ENCODE measurements around the gene ADSS1. TPM values are rescaled to one million over a fixed set of nuclear protein-coding genes. Genes with fewer than 3 reads are reported as not detected.

Gene ADSS1
- total RNA-seq, 5 donors from 2014 or later (not counting 1 experiment from before 2014, with no cell fraction given): 2.4 to 5.7 (median 3.5) TPM

DNA sequence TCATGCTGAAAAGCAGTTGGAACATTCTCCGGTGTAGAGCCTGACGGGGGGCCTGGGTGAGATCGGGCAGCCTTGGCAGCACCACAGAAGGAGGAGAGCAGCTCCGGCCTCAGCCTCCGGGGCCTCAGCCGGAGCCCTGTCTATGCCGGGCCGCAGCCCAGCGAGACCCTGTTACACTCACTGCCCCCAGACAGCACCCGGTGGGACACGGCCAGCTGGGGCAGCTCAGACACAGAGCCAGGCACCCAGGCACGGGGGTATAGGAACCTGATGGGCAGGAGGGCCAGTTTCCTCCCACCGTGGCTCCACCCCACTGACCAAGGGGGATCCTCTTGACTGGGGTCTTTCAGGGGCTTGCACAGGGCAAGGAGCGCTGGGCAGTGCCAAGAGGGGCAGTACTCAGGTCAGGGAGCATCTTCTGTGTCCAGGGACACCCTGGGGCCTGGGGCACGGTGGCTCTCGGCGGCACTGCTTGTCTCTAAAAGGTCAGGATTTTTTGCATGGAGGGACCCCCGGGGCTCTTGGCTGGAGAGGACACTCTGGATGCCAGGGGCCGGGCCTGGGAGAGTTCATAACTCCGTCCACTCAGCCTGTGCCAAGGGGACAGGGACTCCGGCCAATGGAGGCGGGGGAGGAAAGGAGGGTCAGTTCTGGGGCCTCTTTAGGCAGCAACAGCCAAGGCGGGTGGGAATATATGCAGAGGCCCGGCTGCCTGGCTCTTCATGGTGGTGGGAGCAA, 25.2 kb upstream of the ADSS1 start:
- H3K27ac ChIP-seq (ENCODE audit: low read length): no peak overlapping the region
- Mint-ChIP-seq H3K27ac (peak overlapping the region; percentile 23 to 69), H3K4me3 (no peak overlapping the region), H3K4me1 (peaks cover 29 to 38% (median 37%) of the 10 kb centered on the region in 3 donors), H3K9me3 (no peaks in the 10 kb centered on the region), H3K27me3 (no peaks in the 10 kb centered on the region), H3K36me3 (peaks cover 4% of the 10 kb centered on the region)
- no peaks in the 10 kb centered on the region for H3K9me3 ChIP-seq
- ATAC-seq (replicated peaks in 1 of 4): no peak
- CTCF ChIA-PET: interaction anchor here in 1 of 2 donors (1.1 kb wide), 1 partner anchor 10 kb away, joined by 3 read pairs; no protein-coding TSS in a partner anchor
- H3K4me3 ChIP-seq (ENCODE audit: control insufficient read depth in 1 of 2, extremely low read depth in 1 of 2, low read length in 1 of 2): no peak overlapping the region
- DNase-seq: no peak
- H3K36me3 ChIP-seq (ENCODE audit: control insufficient read depth in 2 of 2, extremely low read depth in 1 of 2, insufficient read depth in 1 of 2, low read length in 1 of 2): peaks cover 3 to 24% of the 10 kb centered on the region in 2 donors
- WGBS (ENCODE audit: insufficient coverage): 94% methylated on average over 22 of the region's 24 CpGs
- H3K4me1 ChIP-seq (ENCODE audit: control insufficient read depth in 1 of 2, extremely low read depth in 1 of 2, insufficient read depth in 2 of 2, low read length in 2 of 2): peaks cover 19 to 27% of the 10 kb centered on the region in 2 experiments
- POLR2A ChIA-PET: interaction anchor here in 1 of 2 donors (0.5 kb wide), 1 partner anchor 1137 kb away, joined by 3 read pairs; no protein-coding TSS in a partner anchor
- H3K27me3 ChIP-seq (replicated peaks in 1 of 2; ENCODE audit: control insufficient read depth in 2 of 2, extremely low read depth in 1 of 2, insufficient read depth in 2 of 2, low read length in 1 of 2): no peaks in the 10 kb centered on the region

DNA sequence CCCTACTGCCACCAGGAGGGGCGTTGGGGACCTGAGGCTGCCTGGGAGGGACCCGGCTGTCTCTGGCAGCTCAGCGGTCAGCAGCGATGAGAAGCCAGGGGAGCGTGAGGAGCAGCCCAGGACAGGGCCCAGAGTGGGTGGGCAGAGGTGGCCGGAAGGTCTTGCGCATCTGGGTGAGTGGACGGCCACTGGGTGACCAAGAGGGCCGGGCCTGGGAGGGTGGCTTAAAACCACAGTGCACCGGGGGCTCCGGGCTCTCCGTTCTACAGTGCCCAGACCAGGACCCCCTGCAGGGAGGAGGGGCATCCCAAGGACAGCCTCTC, 24.6 kb upstream of the ADSS1 start:
- Mint-ChIP-seq H3K27me3 (no peaks in the 10 kb centered on the region), H3K4me3 (no peak overlapping the region), H3K27ac (peak overlapping the region in 1 of 2 donors; percentile 22), H3K9me3 (no peaks in the 10 kb centered on the region), H3K4me1 (peaks cover 26 to 34% (median 33%) of the 10 kb centered on the region in 3 donors), H3K36me3 (peaks cover 9% of the 10 kb centered on the region)
- POLR2A ChIA-PET: no interaction called here
- Histone ChIP-seq H3K27ac (ENCODE audit: low read length) (no peak overlapping the region), H3K4me1 (ENCODE audit: control insufficient read depth in 1 of 2, extremely low read depth in 1 of 2, insufficient read depth in 2 of 2, low read length in 2 of 2) (peaks cover 14 to 22% of the 10 kb centered on the region in 2 experiments), H3K27me3 (replicated peaks in 1 of 2; ENCODE audit: control insufficient read depth in 2 of 2, extremely low read depth in 1 of 2, insufficient read depth in 2 of 2, low read length in 1 of 2) (no peaks in the 10 kb centered on the region), H3K36me3 (ENCODE audit: control insufficient read depth in 2 of 2, extremely low read depth in 1 of 2, insufficient read depth in 1 of 2, low read length in 1 of 2) (peaks cover 4 to 25% of the 10 kb centered on the region in 2 donors), H3K9me3 (no peaks in the 10 kb centered on the region), H3K4me3 (ENCODE audit: control insufficient read depth in 1 of 2, extremely low read depth in 1 of 2, low read length in 1 of 2) (no peak overlapping the region)
- no peak for ATAC-seq (replicated peaks in 1 of 4)
- DNase-seq: no peak
- CTCF ChIA-PET: no interaction called here
- WGBS (ENCODE audit: insufficient coverage): 92% methylated on average over 12 of the region's 12 CpGs

DNA sequence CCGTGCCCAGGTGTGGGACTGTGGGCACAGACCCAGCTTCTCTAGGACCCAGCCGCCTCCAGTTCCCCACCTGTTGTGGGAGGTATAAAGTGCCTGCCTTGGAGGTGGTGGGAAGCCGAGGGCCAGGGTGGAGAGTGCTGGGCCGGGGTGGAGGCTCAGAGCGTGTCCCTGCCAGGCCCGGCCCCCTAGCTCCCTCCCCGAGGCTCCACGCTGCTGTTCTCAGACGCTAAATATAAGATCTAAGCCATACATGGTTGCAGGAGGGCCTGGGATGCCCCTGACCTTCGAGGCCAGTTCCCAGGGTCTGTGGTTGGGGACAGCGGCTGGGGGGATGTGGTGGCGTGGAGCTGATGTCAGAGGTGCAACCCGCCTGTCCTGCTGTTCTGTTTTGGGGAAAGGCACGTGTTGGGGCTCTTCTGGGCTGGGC, 23.8 kb upstream of the ADSS1 start:
- ATAC-seq (replicated peaks in 1 of 4) (no peak), DNase-seq (no peak)
- H3K9me3 ChIP-seq: no peaks in the 10 kb centered on the region
- peaks cover 6 to 14% of the 10 kb centered on the region in 2 experiments for H3K4me1 ChIP-seq (ENCODE audit: control insufficient read depth in 1 of 2, extremely low read depth in 1 of 2, insufficient read depth in 2 of 2, low read length in 2 of 2)
- H3K27me3 ChIP-seq (replicated peaks in 1 of 2; ENCODE audit: control insufficient read depth in 2 of 2, extremely low read depth in 1 of 2, insufficient read depth in 2 of 2, low read length in 1 of 2): no peaks in the 10 kb centered on the region
- peaks cover 8 to 26% of the 10 kb centered on the region in 2 donors for H3K36me3 ChIP-seq (ENCODE audit: control insufficient read depth in 2 of 2, extremely low read depth in 1 of 2, insufficient read depth in 1 of 2, low read length in 1 of 2)
- Mint-ChIP-seq H3K4me3 (no peak overlapping the region), H3K27ac (no peak overlapping the region), H3K4me1 (peaks cover 17 to 25% (median 24%) of the 10 kb centered on the region in 3 donors), H3K9me3 (no peaks in the 10 kb centered on the region), H3K36me3 (peaks cover 10% of the 10 kb centered on the region), H3K27me3 (no peaks in the 10 kb centered on the region)
- no peak overlapping the region for H3K4me3 ChIP-seq (ENCODE audit: control insufficient read depth in 1 of 2, extremely low read depth in 1 of 2, low read length in 1 of 2)
- ChIA-PET CTCF (no interaction called here), POLR2A (no interaction called here)
- no peak overlapping the region for H3K27ac ChIP-seq (ENCODE audit: low read length)
- 73% methylated on average over 10 of the region's 14 CpGs for WGBS (ENCODE audit: insufficient coverage)

DNA sequence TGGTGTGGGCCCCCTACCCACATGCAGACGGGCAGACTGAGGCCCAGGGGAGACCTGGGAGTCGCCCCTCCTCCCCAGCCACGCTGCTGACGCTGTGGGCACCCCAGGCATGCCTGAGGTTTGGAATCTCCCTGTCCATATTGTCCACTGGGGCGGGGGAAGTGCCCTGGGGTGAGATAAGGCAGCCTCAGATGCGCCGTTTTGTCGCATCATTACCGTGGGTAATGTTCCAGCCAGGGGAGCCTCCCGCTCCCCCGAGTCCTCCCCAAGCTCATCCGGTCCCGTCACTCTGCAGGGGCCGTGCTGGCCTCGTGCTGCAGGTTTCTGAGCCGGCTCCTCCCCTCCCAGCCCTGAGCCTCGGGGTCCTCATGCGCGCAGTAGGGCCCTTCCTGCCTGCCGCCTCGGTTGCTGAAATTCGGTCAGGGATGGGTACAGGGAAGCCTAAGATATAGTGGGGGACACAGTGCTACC, 23.2 kb upstream of the ADSS1 start:
- Mint-ChIP-seq H3K4me1 (peaks cover 12 to 20% (median 20%) of the 10 kb centered on the region in 3 donors), H3K4me3 (no peak overlapping the region), H3K27ac (no peak overlapping the region), H3K36me3 (peaks cover 10% of the 10 kb centered on the region), H3K9me3 (no peaks in the 10 kb centered on the region), H3K27me3 (no peaks in the 10 kb centered on the region)
- Histone ChIP-seq H3K4me1 (ENCODE audit: control insufficient read depth in 1 of 2, extremely low read depth in 1 of 2, insufficient read depth in 2 of 2, low read length in 2 of 2) (peaks cover under 1 to 8% of the 10 kb centered on the region in 2 experiments), H3K9me3 (no peaks in the 10 kb centered on the region), H3K36me3 (ENCODE audit: control insufficient read depth in 2 of 2, extremely low read depth in 1 of 2, insufficient read depth in 1 of 2, low read length in 1 of 2) (peaks cover 10 to 26% of the 10 kb centered on the region in 2 donors), H3K27ac (ENCODE audit: low read length) (no peak overlapping the region), H3K4me3 (ENCODE audit: control insufficient read depth in 1 of 2, extremely low read depth in 1 of 2, low read length in 1 of 2) (no peak overlapping the region), H3K27me3 (replicated peaks in 1 of 2; ENCODE audit: control insufficient read depth in 2 of 2, extremely low read depth in 1 of 2, insufficient read depth in 2 of 2, low read length in 1 of 2) (no peaks in the 10 kb centered on the region)
- ChIA-PET POLR2A (no interaction called here), CTCF (no interaction called here)
- no peak for ATAC-seq (replicated peaks in 1 of 4)
- no peak for DNase-seq
- 89% methylated on average over 13 of the region's 22 CpGs for WGBS (ENCODE audit: insufficient coverage)

DNA sequence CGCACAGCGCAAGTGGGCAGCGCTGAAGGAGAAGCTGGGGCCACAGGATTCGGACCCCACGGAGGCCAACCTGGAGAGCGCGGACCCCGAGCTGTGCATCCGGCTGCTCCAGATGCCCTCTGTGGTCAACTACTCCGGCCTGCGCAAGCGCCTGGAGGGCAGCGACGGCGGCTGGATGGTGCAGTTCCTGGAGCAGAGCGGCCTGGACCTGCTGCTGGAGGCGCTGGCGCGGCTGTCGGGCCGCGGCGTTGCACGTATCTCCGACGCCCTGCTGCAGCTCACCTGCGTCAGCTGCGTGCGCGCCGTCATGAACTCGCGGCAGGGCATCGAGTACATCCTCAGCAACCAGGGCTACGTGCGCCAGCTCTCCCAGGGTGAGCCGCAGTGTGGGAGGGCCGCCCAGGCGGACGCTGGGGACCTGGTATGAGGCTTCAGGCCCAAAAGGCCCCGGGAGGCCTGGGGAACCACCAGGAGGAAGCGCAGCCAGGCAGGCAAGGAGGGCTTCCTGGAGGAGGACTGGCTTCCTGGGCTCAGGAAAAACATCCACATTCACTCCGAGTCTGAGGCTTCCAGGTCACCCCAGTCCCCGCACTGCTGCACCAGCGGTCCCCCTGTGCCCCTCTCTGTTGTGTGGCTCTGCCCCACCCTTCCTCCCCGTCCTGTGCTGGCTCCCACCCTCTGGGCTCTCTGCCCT, 22.5 kb upstream of the ADSS1 start:
- no peak overlapping the region for H3K4me3 ChIP-seq (ENCODE audit: control insufficient read depth in 1 of 2, extremely low read depth in 1 of 2, low read length in 1 of 2)
- ATAC-seq (replicated peaks in 1 of 4) (no peak), DNase-seq (no peak)
- no peaks in the 10 kb centered on the region for H3K27me3 ChIP-seq (replicated peaks in 1 of 2; ENCODE audit: control insufficient read depth in 2 of 2, extremely low read depth in 1 of 2, insufficient read depth in 2 of 2, low read length in 1 of 2)
- CTCF ChIA-PET: no interaction called here
- H3K27ac ChIP-seq (ENCODE audit: low read length): no peak overlapping the region
- H3K9me3 ChIP-seq: no peaks in the 10 kb centered on the region
- Mint-ChIP-seq H3K4me3 (no peak overlapping the region), H3K27me3 (no peaks in the 10 kb centered on the region), H3K4me1 (peaks cover 4 to 15% (median 12%) of the 10 kb centered on the region in 3 donors), H3K27ac (no peak overlapping the region), H3K9me3 (no peaks in the 10 kb centered on the region), H3K36me3 (peaks cover 6% of the 10 kb centered on the region)
- POLR2A ChIA-PET: no interaction called here
- peaks cover 7 to 26% of the 10 kb centered on the region in 2 donors for H3K36me3 ChIP-seq (ENCODE audit: control insufficient read depth in 2 of 2, extremely low read depth in 1 of 2, insufficient read depth in 1 of 2, low read length in 1 of 2)
- peaks cover 0 to under 1% of the 10 kb centered on the region in 2 experiments for H3K4me1 ChIP-seq (ENCODE audit: control insufficient read depth in 1 of 2, extremely low read depth in 1 of 2, insufficient read depth in 2 of 2, low read length in 2 of 2)
- 93% methylated on average over 41 of the region's 46 CpGs for WGBS (ENCODE audit: insufficient coverage)

DNA sequence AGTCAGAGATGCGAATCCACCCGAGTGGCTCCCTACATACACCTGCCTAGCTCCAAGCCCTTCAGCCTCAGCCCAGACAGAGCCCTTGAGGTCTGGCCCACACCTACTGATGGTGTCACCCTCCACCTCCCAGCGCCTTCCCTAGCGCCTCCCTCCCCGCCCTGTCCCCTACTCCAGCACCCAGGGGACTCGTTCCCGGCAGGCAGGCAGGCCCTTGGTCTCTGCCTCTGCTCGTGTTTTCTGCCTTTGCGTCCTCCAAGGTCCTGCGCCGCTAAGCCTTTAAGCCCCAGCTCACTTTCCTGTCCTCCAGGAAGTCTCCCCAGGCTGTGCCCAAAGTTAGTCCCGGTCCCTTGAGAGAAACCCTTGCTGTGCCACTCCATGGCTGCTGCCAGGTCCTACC, 21.9 kb upstream of the ADSS1 start:
- no peaks in the 10 kb centered on the region for H3K27me3 ChIP-seq (replicated peaks in 1 of 2; ENCODE audit: control insufficient read depth in 2 of 2, extremely low read depth in 1 of 2, insufficient read depth in 2 of 2, low read length in 1 of 2)
- Mint-ChIP-seq H3K27ac (no peak overlapping the region), H3K27me3 (no peaks in the 10 kb centered on the region), H3K4me1 (peaks cover 4 to 15% (median 11%) of the 10 kb centered on the region in 3 donors), H3K9me3 (no peaks in the 10 kb centered on the region), H3K36me3 (peaks cover 6% of the 10 kb centered on the region), H3K4me3 (no peak overlapping the region)
- no peaks in the 10 kb centered on the region for H3K4me1 ChIP-seq (ENCODE audit: control insufficient read depth in 1 of 2, extremely low read depth in 1 of 2, insufficient read depth in 2 of 2, low read length in 2 of 2)
- POLR2A ChIA-PET: no interaction called here
- ATAC-seq (replicated peaks in 1 of 4): no peak
- no peak overlapping the region for H3K4me3 ChIP-seq (ENCODE audit: control insufficient read depth in 1 of 2, extremely low read depth in 1 of 2, low read length in 1 of 2)
- 89% methylated on average over 12 of the region's 12 CpGs for WGBS (ENCODE audit: insufficient coverage)
- no peak for DNase-seq
- no peaks in the 10 kb centered on the region for H3K9me3 ChIP-seq
- H3K36me3 ChIP-seq (ENCODE audit: control insufficient read depth in 2 of 2, extremely low read depth in 1 of 2, insufficient read depth in 1 of 2, low read length in 1 of 2): peaks cover 7 to 26% of the 10 kb centered on the region in 2 donors
- CTCF ChIA-PET: no interaction called here
- H3K27ac ChIP-seq (ENCODE audit: low read length): no peak overlapping the region

Data from T-cell (primary cell).